K562 (cell line): ENCODE data around the gene EZH2. TPM values are rescaled to one million over a fixed set of nuclear protein-coding genes. Genes with fewer than 3 reads are reported as not detected.

Source experiments
- BACH1 ChIP-seq: fragments of 200-800 bp; sonication (Bioruptor generic); IDR thresholded peaks from 2 replicates; pipeline ENCODE4 v1.6.1; 2016; ENCODE audit warnings: missing genetic modification characterization, missing compliant biosample characterization
- CEBPB ChIP-seq: fragments of 450-650 bp; IDR thresholded peaks from 2 replicates; pipeline ENCODE4 v1.6.1; 2016; ENCODE audit warnings: missing genetic modification characterization, missing compliant biosample characterization
- ETS2 ChIP-seq: IDR thresholded peaks from 2 replicates; pipeline ENCODE4 v1.6.1; 2016; ENCODE audit warnings: borderline replicate concordance, missing genetic modification characterization, mild to moderate bottlenecking, moderate library complexity, missing compliant biosample characterization; ENCODE audit not compliant: poor library complexity, severe bottlenecking
- ILK ChIP-seq: fragments of 450-650 bp; IDR thresholded peaks from 2 replicates; pipeline ENCODE4 v1.6.1; 2016; ENCODE audit warnings: missing genetic modification characterization, low read depth, mild to moderate bottlenecking, missing compliant biosample characterization, moderate library complexity, borderline replicate concordance
- NR2C1 ChIP-seq, 2 experiments: fragments of 450-650 bp; IDR thresholded peaks; 2 replicates each; pipeline ENCODE4 v1.6.1; 2017; ENCODE audit warnings: mild to moderate bottlenecking in 2 of 2, antibody characterized with exemption in 1 of 2, inconsistent platforms in 1 of 2, missing compliant biosample characterization in 1 of 2, missing genetic modification characterization in 1 of 2
- NR3C1 ChIP-seq: sonication (generic); formaldehyde crosslinking; IDR thresholded peaks from 2 replicates; pipeline ENCODE4 v1.8.1; 2022; ENCODE audit warnings: missing genetic modification reagents
- TARDBP ChIP-seq: fragments of 450-650 bp; IDR thresholded peaks from 2 replicates; pipeline ENCODE4 v1.6.1; 2016
- YBX1 ChIP-seq: fragments of 450-650 bp; IDR thresholded peaks from 2 replicates; pipeline ENCODE4 v1.7.1; 2016; ENCODE audit warnings: mild to moderate bottlenecking
- ZNF184 ChIP-seq: sonication (generic); formaldehyde crosslinking; IDR thresholded peaks from 2 replicates; pipeline ENCODE4 v1.5.0; 2020; ENCODE audit warnings: missing genetic modification reagents
- polyA plus RNA-seq, 8 experiments: library from polyadenylated mRNA; depleted of rRNA in 4 of 8; stranded (reverse) in 5 of 8; unstranded in 3 of 8; fragments of >200 nt; fragmentation: Nextera tagmentation in 2 of 8; fragmentation: Illumina TruSeq in 1 of 8; extraction: Ambion mirVana in 2 of 8; extraction: Trizol in 1 of 8; gene quantifications; 2 replicates each; pipeline versions ENCODE4 v1.2.1 to v1.2.3, GENCODE V29; 2011 to 2014; ENCODE audit warnings: inconsistent platforms in 1 of 8, missing spikeins in 1 of 8
- total RNA-seq, 7 experiments: library from RNA; depleted of rRNA in 6 of 7; stranded (reverse); fragments of >200 nt in 6 of 7; fragmentation: Illumina TruSeq in 2 of 7; extraction: Trizol in 2 of 7; gene quantifications; 2 replicates each; pipeline versions ENCODE4 v1.2.1 to v1.2.3, GENCODE V29; 2011 to 2021; ENCODE audit warnings: low replicate concordance in 1 of 7
- TF ChIP-seq, protein P1 (sequence below): fragments of 200-600 bp; sonication (generic); IDR thresholded peaks from one replicate; pipeline ENCODE4 v1.6.1; 2012; ENCODE audit warnings: mild to moderate bottlenecking, low read depth, low read length, inconsistent platforms
- TF ChIP-seq, protein P2 (sequence below), 2 experiments: fragments of 150-350 bp in 1 of 2; IDR thresholded peaks; 2 replicates each; pipeline ENCODE4 v1.6.1; 2012 to 2016; ENCODE audit warnings: low read depth in 2 of 2, low read length in 2 of 2, mild to moderate bottlenecking in 1 of 2, moderate library complexity in 1 of 2
- TF ChIP-seq, protein P3 (sequence below): fragments of 450-650 bp; formaldehyde crosslinking; IDR thresholded peaks from 2 replicates; pipeline ENCODE4 v1.4.0; 2022; ENCODE audit warnings: missing genetic modification characterization

EZH2 gene
- total and polyA plus RNA-seq, 9 of the 15 experiments (the other 6 are each of a cell fraction or from before 2014, with no cell fraction given) = 48.7 to 175 (median 98.6) TPM

DNA sequence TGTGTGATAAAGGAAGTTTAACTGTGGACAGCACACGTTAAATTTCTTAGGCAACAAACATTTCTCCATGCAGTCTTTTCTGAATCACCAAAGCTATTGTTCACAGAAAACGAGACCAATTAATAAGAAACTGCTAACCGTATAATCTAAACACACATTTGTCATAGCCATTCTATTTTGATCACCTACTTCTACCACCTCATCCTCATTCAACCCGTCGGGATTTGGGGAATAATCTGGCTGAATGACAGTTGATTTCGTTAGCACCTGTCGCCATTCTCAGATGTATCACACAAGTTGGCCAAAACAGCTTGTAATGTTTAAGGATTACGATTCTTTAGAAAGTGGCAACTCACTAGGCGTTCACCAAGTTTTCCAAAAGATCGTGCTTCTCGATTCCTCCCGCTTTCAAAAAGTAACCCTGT, 1.2 kb downstream of the EZH2 start (continued):
- TF ChIP-seq, protein P1, sequence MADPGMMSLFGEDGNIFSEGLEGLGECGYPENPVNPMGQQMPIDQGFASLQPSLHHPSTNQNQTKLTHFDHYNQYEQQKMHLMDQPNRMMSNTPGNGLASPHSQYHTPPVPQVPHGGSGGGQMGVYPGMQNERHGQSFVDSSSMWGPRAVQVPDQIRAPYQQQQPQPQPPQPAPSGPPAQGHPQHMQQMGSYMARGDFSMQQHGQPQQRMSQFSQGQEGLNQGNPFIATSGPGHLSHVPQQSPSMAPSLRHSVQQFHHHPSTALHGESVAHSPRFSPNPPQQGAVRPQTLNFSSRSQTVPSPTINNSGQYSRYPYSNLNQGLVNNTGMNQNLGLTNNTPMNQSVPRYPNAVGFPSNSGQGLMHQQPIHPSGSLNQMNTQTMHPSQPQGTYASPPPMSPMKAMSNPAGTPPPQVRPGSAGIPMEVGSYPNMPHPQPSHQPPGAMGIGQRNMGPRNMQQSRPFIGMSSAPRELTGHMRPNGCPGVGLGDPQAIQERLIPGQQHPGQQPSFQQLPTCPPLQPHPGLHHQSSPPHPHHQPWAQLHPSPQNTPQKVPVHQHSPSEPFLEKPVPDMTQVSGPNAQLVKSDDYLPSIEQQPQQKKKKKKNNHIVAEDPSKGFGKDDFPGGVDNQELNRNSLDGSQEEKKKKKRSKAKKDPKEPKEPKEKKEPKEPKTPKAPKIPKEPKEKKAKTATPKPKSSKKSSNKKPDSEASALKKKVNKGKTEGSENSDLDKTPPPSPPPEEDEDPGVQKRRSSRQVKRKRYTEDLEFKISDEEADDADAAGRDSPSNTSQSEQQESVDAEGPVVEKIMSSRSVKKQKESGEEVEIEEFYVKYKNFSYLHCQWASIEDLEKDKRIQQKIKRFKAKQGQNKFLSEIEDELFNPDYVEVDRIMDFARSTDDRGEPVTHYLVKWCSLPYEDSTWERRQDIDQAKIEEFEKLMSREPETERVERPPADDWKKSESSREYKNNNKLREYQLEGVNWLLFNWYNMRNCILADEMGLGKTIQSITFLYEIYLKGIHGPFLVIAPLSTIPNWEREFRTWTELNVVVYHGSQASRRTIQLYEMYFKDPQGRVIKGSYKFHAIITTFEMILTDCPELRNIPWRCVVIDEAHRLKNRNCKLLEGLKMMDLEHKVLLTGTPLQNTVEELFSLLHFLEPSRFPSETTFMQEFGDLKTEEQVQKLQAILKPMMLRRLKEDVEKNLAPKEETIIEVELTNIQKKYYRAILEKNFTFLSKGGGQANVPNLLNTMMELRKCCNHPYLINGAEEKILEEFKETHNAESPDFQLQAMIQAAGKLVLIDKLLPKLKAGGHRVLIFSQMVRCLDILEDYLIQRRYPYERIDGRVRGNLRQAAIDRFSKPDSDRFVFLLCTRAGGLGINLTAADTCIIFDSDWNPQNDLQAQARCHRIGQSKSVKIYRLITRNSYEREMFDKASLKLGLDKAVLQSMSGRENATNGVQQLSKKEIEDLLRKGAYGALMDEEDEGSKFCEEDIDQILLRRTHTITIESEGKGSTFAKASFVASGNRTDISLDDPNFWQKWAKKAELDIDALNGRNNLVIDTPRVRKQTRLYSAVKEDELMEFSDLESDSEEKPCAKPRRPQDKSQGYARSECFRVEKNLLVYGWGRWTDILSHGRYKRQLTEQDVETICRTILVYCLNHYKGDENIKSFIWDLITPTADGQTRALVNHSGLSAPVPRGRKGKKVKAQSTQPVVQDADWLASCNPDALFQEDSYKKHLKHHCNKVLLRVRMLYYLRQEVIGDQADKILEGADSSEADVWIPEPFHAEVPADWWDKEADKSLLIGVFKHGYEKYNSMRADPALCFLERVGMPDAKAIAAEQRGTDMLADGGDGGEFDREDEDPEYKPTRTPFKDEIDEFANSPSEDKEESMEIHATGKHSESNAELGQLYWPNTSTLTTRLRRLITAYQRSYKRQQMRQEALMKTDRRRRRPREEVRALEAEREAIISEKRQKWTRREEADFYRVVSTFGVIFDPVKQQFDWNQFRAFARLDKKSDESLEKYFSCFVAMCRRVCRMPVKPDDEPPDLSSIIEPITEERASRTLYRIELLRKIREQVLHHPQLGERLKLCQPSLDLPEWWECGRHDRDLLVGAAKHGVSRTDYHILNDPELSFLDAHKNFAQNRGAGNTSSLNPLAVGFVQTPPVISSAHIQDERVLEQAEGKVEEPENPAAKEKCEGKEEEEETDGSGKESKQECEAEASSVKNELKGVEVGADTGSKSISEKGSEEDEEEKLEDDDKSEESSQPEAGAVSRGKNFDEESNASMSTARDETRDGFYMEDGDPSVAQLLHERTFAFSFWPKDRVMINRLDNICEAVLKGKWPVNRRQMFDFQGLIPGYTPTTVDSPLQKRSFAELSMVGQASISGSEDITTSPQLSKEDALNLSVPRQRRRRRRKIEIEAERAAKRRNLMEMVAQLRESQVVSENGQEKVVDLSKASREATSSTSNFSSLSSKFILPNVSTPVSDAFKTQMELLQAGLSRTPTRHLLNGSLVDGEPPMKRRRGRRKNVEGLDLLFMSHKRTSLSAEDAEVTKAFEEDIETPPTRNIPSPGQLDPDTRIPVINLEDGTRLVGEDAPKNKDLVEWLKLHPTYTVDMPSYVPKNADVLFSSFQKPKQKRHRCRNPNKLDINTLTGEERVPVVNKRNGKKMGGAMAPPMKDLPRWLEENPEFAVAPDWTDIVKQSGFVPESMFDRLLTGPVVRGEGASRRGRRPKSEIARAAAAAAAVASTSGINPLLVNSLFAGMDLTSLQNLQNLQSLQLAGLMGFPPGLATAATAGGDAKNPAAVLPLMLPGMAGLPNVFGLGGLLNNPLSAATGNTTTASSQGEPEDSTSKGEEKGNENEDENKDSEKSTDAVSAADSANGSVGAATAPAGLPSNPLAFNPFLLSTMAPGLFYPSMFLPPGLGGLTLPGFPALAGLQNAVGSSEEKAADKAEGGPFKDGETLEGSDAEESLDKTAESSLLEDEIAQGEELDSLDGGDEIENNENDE = peak; percentile 61
- TF ChIP-seq CEBPB (no peak), ZNF184 (CRISPR knock-in tag) (no peak), NR3C1 (no peak), ETS2 (tag) (no peak), BACH1 (tag) (no peak), ILK (tag) (no peak), YBX1 (no peak), NR2C1 (IDR thresholded peaks at IDR 0.05) (no peak), NR2C1 (tag; IDR thresholded peaks at IDR 0.05) (no peak), TARDBP (no peak)
- TF ChIP-seq, protein P2, sequence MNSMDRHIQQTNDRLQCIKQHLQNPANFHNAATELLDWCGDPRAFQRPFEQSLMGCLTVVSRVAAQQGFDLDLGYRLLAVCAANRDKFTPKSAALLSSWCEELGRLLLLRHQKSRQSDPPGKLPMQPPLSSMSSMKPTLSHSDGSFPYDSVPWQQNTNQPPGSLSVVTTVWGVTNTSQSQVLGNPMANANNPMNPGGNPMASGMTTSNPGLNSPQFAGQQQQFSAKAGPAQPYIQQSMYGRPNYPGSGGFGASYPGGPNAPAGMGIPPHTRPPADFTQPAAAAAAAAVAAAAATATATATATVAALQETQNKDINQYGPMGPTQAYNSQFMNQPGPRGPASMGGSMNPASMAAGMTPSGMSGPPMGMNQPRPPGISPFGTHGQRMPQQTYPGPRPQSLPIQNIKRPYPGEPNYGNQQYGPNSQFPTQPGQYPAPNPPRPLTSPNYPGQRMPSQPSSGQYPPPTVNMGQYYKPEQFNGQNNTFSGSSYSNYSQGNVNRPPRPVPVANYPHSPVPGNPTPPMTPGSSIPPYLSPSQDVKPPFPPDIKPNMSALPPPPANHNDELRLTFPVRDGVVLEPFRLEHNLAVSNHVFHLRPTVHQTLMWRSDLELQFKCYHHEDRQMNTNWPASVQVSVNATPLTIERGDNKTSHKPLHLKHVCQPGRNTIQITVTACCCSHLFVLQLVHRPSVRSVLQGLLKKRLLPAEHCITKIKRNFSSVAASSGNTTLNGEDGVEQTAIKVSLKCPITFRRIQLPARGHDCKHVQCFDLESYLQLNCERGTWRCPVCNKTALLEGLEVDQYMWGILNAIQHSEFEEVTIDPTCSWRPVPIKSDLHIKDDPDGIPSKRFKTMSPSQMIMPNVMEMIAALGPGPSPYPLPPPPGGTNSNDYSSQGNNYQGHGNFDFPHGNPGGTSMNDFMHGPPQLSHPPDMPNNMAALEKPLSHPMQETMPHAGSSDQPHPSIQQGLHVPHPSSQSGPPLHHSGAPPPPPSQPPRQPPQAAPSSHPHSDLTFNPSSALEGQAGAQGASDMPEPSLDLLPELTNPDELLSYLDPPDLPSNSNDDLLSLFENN (IDR thresholded peaks at IDR 0.05; ENCODE audit: low read depth in 2 of 2, low read length in 2 of 2) = no peak
- TF ChIP-seq, protein P3, sequence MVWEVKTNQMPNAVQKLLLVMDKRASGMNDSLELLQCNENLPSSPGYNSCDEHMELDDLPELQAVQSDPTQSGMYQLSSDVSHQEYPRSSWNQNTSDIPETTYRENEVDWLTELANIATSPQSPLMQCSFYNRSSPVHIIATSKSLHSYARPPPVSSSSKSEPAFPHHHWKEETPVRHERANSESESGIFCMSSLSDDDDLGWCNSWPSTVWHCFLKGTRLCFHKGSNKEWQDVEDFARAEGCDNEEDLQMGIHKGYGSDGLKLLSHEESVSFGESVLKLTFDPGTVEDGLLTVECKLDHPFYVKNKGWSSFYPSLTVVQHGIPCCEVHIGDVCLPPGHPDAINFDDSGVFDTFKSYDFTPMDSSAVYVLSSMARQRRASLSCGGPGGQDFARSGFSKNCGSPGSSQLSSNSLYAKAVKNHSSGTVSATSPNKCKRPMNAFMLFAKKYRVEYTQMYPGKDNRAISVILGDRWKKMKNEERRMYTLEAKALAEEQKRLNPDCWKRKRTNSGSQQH (CRISPR knock-in tag) = no peak
